Parathyroid adenoma (tissue), 2 donors: ENCODE results near the gene TUBB6.

ENCODE experiments used
- H2AFZ ChIP-seq: fragments of 300-600 bp; sonication (generic); one replicate; pipeline ENCODE4 v1.7.0; 2017; ENCODE audit warnings: antibody characterized with exemption, mild to moderate bottlenecking
- H3K27ac ChIP-seq: fragments of 300-600 bp; sonication (generic); one replicate; pipeline ENCODE4 v1.7.0; 2017
- H3K27me3 ChIP-seq: fragments of 300-600 bp; sonication (generic); one replicate; pipeline ENCODE4 v1.7.0; 2017; ENCODE audit warnings: low read length; ENCODE audit not compliant: control insufficient read depth, insufficient read depth
- H3K36me3 ChIP-seq: fragments of 300-600 bp; sonication (generic); one replicate; pipeline ENCODE4 v1.7.0; 2017; ENCODE audit warnings: low read length; ENCODE audit not compliant: control insufficient read depth, insufficient read depth
- H3K4me1 ChIP-seq: fragments of 300-600 bp; sonication (generic); one replicate; pipeline ENCODE4 v1.7.0; 2017; ENCODE audit warnings: control low read depth
- H3K4me2 ChIP-seq: fragments of 300-600 bp; sonication (generic); one replicate; pipeline ENCODE4 v1.7.0; 2017; ENCODE audit warnings: low read length
- H3K4me3 ChIP-seq: fragments of 300-600 bp; sonication (generic); one replicate; pipeline ENCODE4 v1.7.0; 2017; ENCODE audit warnings: low read depth, low read length
- H3K79me2 ChIP-seq: fragments of 300-600 bp; sonication (generic); one replicate; pipeline ENCODE4 v1.7.0; 2017; ENCODE audit warnings: control low read depth
- H3K9ac ChIP-seq: fragments of 300-600 bp; sonication (generic); one replicate; pipeline ENCODE4 v1.7.0; 2017; ENCODE audit warnings: mild to moderate bottlenecking
- H3K9me3 ChIP-seq: fragments of 300-600 bp; sonication (generic); one replicate; pipeline ENCODE4 v1.7.0; 2017; ENCODE audit warnings: low read length; ENCODE audit not compliant: control insufficient read depth
- CTCF ChIP-seq: fragments of 300-600 bp; sonication (generic); IDR thresholded peaks from one replicate; pipeline ENCODE4 v1.7.0; 2017; ENCODE audit warnings: antibody characterized with exemption, mild to moderate bottlenecking
- donor health status: primary hyperparathyroidism.

The TUBB6 gene

DNA sequence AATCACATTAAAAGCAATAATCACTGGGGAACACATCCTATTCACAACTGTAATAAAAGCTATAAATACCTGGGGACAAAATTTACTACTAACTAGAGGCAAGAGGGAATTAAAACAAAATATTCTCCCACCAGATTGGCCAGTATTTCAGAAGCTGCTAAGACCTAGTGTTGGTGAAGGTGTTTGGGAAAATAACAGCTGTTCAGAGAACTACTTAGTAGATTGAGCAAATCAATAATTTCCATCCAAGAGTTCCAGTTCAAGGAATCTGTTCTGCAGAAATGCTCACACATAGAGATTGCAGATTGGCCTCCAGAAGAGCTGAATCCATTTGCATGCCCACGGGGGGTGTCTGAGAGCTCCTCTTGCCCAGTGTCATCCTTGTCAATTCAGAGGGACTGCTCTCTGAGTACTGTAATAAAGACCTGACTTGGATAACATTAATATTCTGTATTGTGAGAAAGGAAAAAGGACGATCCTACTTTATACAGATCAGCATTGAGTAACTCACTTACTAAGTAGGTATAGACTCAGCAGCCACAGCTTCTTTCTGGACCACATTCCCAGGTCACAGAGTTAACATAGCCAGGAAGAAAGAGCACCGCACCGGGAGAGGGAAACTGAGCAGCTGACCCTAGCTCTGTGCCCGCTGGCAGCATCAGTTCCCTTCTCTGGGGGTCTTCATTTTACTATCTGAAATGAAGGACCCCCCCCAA lies 5.6 kb downstream of the TUBB6 start:
- no peaks in the 10 kb centered on the region for H3K79me2 ChIP-seq
- H3K9ac ChIP-seq = no peak overlapping the region
- no peak for TF ChIP-seq CTCF
- no peaks in the 10 kb centered on the region for H3K27me3 ChIP-seq
- no peaks in the 10 kb centered on the region for H3K9me3 ChIP-seq
- no peak overlapping the region for H3K4me2 ChIP-seq
- no peaks in the 10 kb centered on the region for H3K4me1 ChIP-seq
- H3K4me3 ChIP-seq = no peak overlapping the region
- H2AFZ ChIP-seq = no peak overlapping the region
- no peaks in the 10 kb centered on the region for H3K36me3 ChIP-seq
- H3K27ac ChIP-seq = no peak overlapping the region

- no peaks in the 10 kb centered on the region for H3K36me3 ChIP-seq
- H3K4me3 ChIP-seq = no peak overlapping the region
- H3K79me2 ChIP-seq = no peaks in the 10 kb centered on the region
- no peak for TF ChIP-seq CTCF
- no peak overlapping the region for H3K9ac ChIP-seq
- H3K4me2 ChIP-seq = no peak overlapping the region
- no peaks in the 10 kb centered on the region for H3K27me3 ChIP-seq
- no peak overlapping the region for H2AFZ ChIP-seq
- no peak overlapping the region for H3K27ac ChIP-seq
- no peaks in the 10 kb centered on the region for H3K9me3 ChIP-seq
- H3K4me1 ChIP-seq = no peaks in the 10 kb centered on the region
Measured at GRCh38 chr18:12314591-12315305, 6.7 kb downstream of the TUBB6 start.

DNA sequence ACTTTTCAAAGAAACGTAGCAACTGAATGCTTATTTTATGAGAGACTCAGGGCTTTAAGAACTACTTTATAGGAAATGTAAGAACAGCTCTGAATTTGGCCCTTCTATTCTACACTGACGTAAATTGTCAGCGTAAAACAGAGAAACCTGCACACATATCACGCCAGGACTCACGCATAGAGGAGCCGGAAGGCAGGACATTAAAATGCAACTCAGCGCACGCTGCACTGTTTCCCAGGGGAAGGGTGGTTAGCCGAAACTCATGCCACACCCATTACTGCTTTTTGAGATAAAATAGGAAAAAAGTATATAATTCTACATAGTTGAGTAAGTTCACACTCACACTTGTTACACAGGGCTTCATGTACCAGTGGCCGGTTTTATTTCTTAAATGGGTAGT lies 7.4 kb downstream of the TUBB6 start:
- H3K9ac ChIP-seq = no peak overlapping the region
- no peak overlapping the region for H3K4me2 ChIP-seq
- no peaks in the 10 kb centered on the region for H3K27me3 ChIP-seq
- no peak overlapping the region for H3K27ac ChIP-seq
- H3K36me3 ChIP-seq = no peaks in the 10 kb centered on the region
- H3K9me3 ChIP-seq = no peaks in the 10 kb centered on the region
- no peak for TF ChIP-seq CTCF
- H2AFZ ChIP-seq = no peak overlapping the region
- H3K4me3 ChIP-seq = no peak overlapping the region
- H3K4me1 ChIP-seq = no peaks in the 10 kb centered on the region
- no peaks in the 10 kb centered on the region for H3K79me2 ChIP-seq

GRCh38 chr18:12315911-12316310 lies 7.9 kb downstream of the TUBB6 start:
- Histone ChIP-seq H3K4me1 (no peaks in the 10 kb centered on the region), H3K4me2 (no peak overlapping the region), H3K27ac (no peak overlapping the region), H3K9me3 (no peaks in the 10 kb centered on the region), H2AFZ (no peak overlapping the region), H3K27me3 (no peaks in the 10 kb centered on the region), H3K79me2 (no peaks in the 10 kb centered on the region), H3K9ac (no peak overlapping the region), H3K4me3 (no peak overlapping the region), H3K36me3 (no peaks in the 10 kb centered on the region)
- no peak for TF ChIP-seq CTCF
